Sigmoid colon (tissue), 4 donors: ENCODE data around the gene KLHL11.

ENCODE experiments used
- EP300 ChIP-seq, 4 donors: sonication (generic); formaldehyde crosslinking; IDR thresholded peaks; one replicate each; pipeline ENCODE4 v1.6.1; 2017; ENCODE audit warnings: antibody characterized with exemption in 4 of 4
- POLR2A ChIP-seq, 2 donors: fragments of 450-650 bp; IDR thresholded peaks; one replicate each; pipeline ENCODE4 v1.6.1; 2016; ENCODE audit warnings: antibody characterized with exemption in 2 of 2, mild to moderate bottlenecking in 2 of 2, moderate library complexity in 2 of 2
- POLR2AphosphoS5 ChIP-seq, 4 donors: sonication (generic); formaldehyde crosslinking; IDR thresholded peaks; one replicate each; pipeline ENCODE4 v1.6.1; 2017; ENCODE audit warnings: antibody characterized with exemption in 4 of 4
- TF ChIP-seq, protein P1 (sequence below), 4 experiments: fragments of 450-650 bp in 3 of 4; fragments of 200-600 bp in 1 of 4; IDR thresholded peaks; one replicate each; pipeline ENCODE4 v1.5.1; 2016 to 2019; ENCODE audit warnings: antibody characterized with exemption in 4 of 4, mild to moderate bottlenecking in 3 of 4, moderate library complexity in 2 of 4

DNA sequence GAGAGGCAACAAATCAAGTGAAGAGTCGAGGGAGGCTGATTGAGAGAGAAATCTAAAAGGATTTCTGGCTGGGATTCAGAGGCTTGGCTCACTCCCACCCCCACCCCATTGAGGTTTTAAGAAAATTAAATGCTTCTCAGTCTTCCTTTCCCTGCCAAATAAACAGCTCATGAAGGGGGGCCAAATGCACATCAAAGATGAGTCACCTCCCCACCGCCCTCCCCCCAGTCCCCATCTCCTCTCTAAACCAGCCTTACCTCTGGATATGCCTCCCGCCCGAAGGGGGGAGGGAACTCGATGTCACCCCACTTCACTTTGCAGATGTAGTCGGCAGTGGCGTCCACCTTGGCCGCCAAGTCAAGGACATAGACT, 41.9 kb upstream of the KLHL11 start:
- no peak for TF ChIP-seq EP300 (IDR thresholded peaks at IDR 0.05)
- TF ChIP-seq, protein P1, sequence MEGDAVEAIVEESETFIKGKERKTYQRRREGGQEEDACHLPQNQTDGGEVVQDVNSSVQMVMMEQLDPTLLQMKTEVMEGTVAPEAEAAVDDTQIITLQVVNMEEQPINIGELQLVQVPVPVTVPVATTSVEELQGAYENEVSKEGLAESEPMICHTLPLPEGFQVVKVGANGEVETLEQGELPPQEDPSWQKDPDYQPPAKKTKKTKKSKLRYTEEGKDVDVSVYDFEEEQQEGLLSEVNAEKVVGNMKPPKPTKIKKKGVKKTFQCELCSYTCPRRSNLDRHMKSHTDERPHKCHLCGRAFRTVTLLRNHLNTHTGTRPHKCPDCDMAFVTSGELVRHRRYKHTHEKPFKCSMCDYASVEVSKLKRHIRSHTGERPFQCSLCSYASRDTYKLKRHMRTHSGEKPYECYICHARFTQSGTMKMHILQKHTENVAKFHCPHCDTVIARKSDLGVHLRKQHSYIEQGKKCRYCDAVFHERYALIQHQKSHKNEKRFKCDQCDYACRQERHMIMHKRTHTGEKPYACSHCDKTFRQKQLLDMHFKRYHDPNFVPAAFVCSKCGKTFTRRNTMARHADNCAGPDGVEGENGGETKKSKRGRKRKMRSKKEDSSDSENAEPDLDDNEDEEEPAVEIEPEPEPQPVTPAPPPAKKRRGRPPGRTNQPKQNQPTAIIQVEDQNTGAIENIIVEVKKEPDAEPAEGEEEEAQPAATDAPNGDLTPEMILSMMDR (IDR thresholded peaks at IDR 0.05), result no peak
- TF ChIP-seq POLR2AphosphoS5 (IDR thresholded peaks at IDR 0.05), result no peak
- TF ChIP-seq POLR2A (IDR thresholded peaks at IDR 0.05), result no peak
